ENCODE results near the gene POLR2I. TPM values are rescaled to one million over a fixed set of nuclear protein-coding genes. Genes with fewer than 3 reads are reported as not detected.

The POLR2I gene
- total RNA-seq (2014; rRNA removed; shearing (Covaris generic)), result 192 and 193 TPM in 2 replicates

- DNase-seq (ENCODE audit: low spot score), result peak; percentile 100
Measured at GRCh38 chr19:36114721-36115452, at the start of gene POLR2I. Gene POLR2I, minus strand, starts transcription at chr19:36114875. Its CDS starts 19 bp downstream, at chr19:36114856.

GRCh38 chr19:36163813-36164212, 49.1 kb upstream of the POLR2I start:
- DNase-seq (ENCODE audit: low spot score), result peak; percentile 3

GRCh38 chr19:36160821-36161596, 46.3 kb upstream of the POLR2I start:
- DNase-seq (ENCODE audit: low spot score), result peak; percentile 2

GRCh38 chr19:36153126-36153525, 38.5 kb upstream of the POLR2I start:
- DNase-seq (ENCODE audit: low spot score), result no peak

- DNase-seq (ENCODE audit: low spot score), result no peak
Measured at GRCh38 chr19:36152352-36153091, 37.8 kb upstream of the POLR2I start, which contains the start of gene COX7A1. Gene COX7A1, minus strand, starts transcription at chr19:36152447. Its CDS starts 40 bp downstream, at chr19:36152407.

- no peak for DNase-seq (ENCODE audit: low spot score)
Measured at GRCh38 chr19:36152019-36152351, 37.3 kb upstream of the POLR2I start.

- no peak for DNase-seq (ENCODE audit: low spot score)
Measured at GRCh38 chr19:36151144-36152018, 36.7 kb upstream of the POLR2I start.

- no peak for DNase-seq (ENCODE audit: low spot score)
Measured at GRCh38 chr19:36150586-36150985, 35.9 kb upstream of the POLR2I start.

GRCh38 chr19:36149673-36150406, 35.2 kb upstream of the POLR2I start:
- DNase-seq (ENCODE audit: low spot score), result no peak

- DNase-seq (ENCODE audit: low spot score), result no peak
Measured at GRCh38 chr19:36144624-36145023, 29.9 kb upstream of the POLR2I start.

- DNase-seq (ENCODE audit: low spot score), result no peak
Measured at GRCh38 chr19:36142496-36142895, 27.8 kb upstream of the POLR2I start.

- DNase-seq (ENCODE audit: low spot score), result no peak
Measured at GRCh38 chr19:36142046-36142445, 27.4 kb upstream of the POLR2I start.

GRCh38 chr19:36141039-36141927, 26.6 kb upstream of the POLR2I start:
- peak; percentile 86 for DNase-seq (ENCODE audit: low spot score)

GRCh38 chr19:36140304-36141038, 25.8 kb upstream of the POLR2I start:
- DNase-seq (ENCODE audit: low spot score), result peak; percentile 74

- DNase-seq (ENCODE audit: low spot score), result peak; percentile 99
Measured at GRCh38 chr19:36139473-36140303, 25.0 kb upstream of the POLR2I start, which contains the start of gene CAPNS1. Gene CAPNS1, plus strand, starts transcription at chr19:36140066. Its CDS starts 946 bp downstream, at chr19:36141012.

- no peak for DNase-seq (ENCODE audit: low spot score)
Measured at GRCh38 chr19:36139120-36139472, 24.4 kb upstream of the POLR2I start.

GRCh38 chr19:36136964-36137686, 22.4 kb upstream of the POLR2I start:
- peak; percentile 96 for DNase-seq (ENCODE audit: low spot score)

Measured in H4 (cell line).